ENCODE results near the gene NOS2. TPM values are rescaled to one million over a fixed set of nuclear protein-coding genes. Genes with fewer than 3 reads are reported as not detected.
"Not testable (repeated sequence)": the region's sequence is repeated elsewhere in the genome, so short reads cannot be mapped to it uniquely, and the experiment has no call there.

NOS2 gene
- not detected for total RNA-seq

DNA sequence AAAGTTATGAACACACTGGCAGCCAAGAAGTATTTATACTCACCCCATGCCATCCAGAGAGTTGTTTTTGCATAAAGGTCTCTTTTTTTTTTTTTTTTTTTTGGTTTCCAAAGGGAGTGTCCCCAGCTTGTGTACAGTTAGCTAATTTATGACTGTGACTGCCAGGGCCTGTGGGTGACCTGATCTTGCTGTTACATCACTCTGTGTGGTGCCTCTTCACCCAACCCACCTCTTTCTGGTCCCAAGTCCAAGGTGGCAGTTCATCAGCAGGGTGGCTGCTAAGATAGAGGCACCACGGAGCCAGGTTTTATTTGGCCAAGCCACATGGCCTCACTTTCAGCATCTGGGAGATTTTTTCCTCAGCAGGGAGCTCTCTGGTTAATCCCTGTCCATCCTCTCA, at the start of gene NOS2:
TSS of gene NOS2 (minus strand) at position 8 of the 400 bp plus-strand sequence. CDS start 1,720 bp downstream, outside the sequence.
- H3K36me3 Mint-ChIP-seq = no peaks in the 10 kb centered on the region
- no peaks in the 10 kb centered on the region for H3K9me3 Mint-ChIP-seq
- ATAC-seq (no peak), DNase-seq (ENCODE audit: low spot score) (no peak)
- no peak within 1 kb of the TSS for H3K4me3 Mint-ChIP-seq
- no peak within 1 kb of the TSS for H3K27ac Mint-ChIP-seq
- H3K4me1 Mint-ChIP-seq (ENCODE audit: low read depth in 2 of 2) = peaks cover 5 to 6% of the 10 kb centered on the region in 2 donors
- peaks cover 17 to 25% of the 10 kb centered on the region in 2 donors for H3K27me3 Mint-ChIP-seq

DNA sequence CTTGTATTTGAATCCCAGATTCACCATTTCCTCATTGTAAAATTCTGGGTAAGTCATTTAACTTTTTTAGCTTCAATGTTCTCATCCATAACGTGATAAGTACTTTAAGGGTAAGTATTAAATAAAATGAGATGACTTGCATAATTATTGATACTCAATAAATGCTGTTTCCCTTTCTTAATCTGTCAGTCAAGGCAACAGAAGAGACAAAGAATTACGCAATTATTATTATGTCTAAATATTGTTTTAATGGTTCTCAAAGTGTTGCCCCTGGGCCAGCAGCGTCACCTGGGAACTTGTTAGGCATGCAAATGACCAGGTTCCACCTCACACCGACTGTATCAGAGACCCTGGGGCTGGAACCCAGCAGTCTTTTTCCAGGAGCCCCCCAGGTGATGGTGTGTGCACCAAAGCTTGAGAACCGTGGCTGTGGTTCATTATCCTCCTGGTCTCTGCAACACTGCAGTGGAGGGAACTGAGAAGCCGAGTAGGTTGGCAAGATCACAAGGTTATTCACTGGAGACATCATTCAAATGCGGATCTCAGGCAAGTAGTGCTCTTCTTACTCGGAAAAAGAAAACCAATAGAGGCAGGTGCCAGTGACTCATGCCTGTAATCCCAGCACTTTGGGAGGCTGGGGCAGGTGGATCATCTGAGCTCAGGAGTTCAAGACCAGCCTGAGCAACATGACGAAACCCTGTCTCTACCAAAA, 49.3 kb upstream of the NOS2 start:
- Mint-ChIP-seq H3K36me3 (no peaks in the 10 kb centered on the region), H3K4me1 (ENCODE audit: low read depth in 2 of 2) (peaks cover 20 to 23% of the 10 kb centered on the region in 2 donors), H3K27me3 (peaks cover 8 to 11% of the 10 kb centered on the region in 2 donors), H3K4me3 (no peak overlapping the region), H3K27ac (no peak overlapping the region), H3K9me3 (no peaks in the 10 kb centered on the region)
- ATAC-seq (no peak), DNase-seq (ENCODE audit: low spot score) (no peak)

DNA sequence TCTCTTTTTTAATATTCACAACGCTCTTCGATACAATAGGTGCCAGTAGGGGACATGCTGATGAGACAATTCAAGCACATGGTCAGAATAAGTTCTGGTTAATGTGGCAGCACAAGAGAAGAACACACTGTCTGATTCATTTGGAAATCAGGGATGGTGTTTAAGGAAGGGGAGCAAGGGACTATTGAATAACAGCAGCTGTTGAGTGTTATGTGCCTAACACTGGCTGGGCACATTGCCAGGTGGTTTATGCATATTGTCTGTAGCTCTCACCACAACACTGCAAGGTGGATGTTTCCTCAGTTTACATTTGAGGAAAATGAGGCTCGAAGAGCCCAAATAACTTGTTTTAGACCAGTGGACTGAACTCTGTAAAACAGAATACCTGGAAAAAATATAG, 48.6 kb upstream of the NOS2 start:
- Mint-ChIP-seq H3K4me3 (no peak overlapping the region), H3K9me3 (no peaks in the 10 kb centered on the region), H3K27ac (no peak overlapping the region), H3K27me3 (peaks cover 1 to 8% of the 10 kb centered on the region in 2 donors), H3K4me1 (ENCODE audit: low read depth in 2 of 2) (peaks cover 20 to 23% of the 10 kb centered on the region in 2 donors), H3K36me3 (no peaks in the 10 kb centered on the region)
- DNase-seq (ENCODE audit: low spot score) = no peak
- ATAC-seq = no peak

DNA sequence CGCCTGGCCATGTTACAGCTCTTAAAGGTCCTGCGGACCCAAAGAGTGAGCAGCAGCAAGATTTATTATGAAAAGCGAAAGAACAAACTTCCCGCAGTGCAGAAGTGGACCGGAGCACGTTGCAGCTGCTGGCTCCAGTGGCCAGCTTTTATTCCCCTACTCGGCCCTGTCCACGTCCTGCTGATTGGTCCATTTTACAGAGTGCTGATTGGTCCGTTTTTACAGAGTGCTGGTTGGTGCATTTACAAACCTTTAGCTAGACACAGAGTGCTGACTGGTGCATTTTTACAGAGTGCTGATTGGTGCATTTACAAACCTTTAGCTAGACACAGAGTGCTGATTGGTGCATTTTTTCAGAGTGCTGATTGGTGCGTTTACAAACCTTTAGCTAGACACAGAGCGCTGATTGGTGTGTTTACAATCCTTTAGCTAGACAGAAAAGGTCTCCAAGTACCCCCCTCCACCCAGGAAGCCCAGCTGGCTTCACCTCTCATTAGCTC, 46.5 kb upstream of the NOS2 start:
- not testable (repeated sequence) for H3K36me3 Mint-ChIP-seq; H3K9me3 Mint-ChIP-seq; H3K27me3 Mint-ChIP-seq; DNase-seq (ENCODE audit: low spot score)
- Mint-ChIP-seq H3K4me3 (peak overlapping the region; percentile 84), H3K27ac (peak overlapping the region; percentile 57 to 66), H3K4me1 (ENCODE audit: low read depth in 2 of 2) (peaks cover 20 to 23% of the 10 kb centered on the region in 2 donors)
- peak in 1 of 2 donors; percentile 49 for ATAC-seq

DNA sequence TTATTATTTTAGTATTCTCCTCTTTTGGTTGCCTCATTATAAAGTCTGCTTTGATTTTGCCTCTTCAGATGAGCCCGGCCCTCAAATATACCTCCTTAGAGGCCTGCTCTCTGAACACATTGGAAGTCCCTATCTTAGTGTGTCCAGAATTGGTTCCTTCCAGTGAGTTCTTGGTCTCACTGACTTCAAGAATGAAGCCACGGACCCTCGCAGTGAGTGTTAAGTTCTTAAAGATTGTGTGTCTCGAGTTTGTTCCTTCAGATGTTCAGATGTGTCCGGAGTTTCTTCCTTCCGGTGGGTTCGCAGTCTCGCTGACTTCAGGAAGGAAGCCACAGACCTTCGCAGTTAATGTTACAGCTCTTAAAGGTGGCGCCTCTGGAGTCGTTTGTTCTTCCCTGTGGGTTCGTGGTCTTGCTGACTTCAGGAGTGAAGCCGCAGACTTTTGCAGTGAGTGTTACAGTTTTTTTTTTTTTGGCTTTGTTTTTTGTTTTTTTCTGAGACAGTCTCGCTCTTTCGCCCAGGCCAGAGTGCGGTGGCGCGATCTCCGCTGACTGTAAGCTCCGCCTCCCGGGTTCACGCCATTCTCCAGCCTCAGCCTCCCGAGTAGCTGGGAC, 45.8 kb upstream of the NOS2 start:
- peak; percentile 75 for DNase-seq (ENCODE audit: low spot score)
- peak; percentile 53 to 86 for ATAC-seq
- Mint-ChIP-seq H3K9me3 (no peaks in the 10 kb centered on the region), H3K4me1 (ENCODE audit: low read depth in 2 of 2) (peaks cover 20 to 23% of the 10 kb centered on the region in 2 donors), H3K27me3 (peaks cover 0 to 4% of the 10 kb centered on the region in 2 donors), H3K4me3 (peak overlapping the region; percentile 84), H3K36me3 (no peaks in the 10 kb centered on the region), H3K27ac (peak overlapping the region; percentile 57 to 66)

DNA sequence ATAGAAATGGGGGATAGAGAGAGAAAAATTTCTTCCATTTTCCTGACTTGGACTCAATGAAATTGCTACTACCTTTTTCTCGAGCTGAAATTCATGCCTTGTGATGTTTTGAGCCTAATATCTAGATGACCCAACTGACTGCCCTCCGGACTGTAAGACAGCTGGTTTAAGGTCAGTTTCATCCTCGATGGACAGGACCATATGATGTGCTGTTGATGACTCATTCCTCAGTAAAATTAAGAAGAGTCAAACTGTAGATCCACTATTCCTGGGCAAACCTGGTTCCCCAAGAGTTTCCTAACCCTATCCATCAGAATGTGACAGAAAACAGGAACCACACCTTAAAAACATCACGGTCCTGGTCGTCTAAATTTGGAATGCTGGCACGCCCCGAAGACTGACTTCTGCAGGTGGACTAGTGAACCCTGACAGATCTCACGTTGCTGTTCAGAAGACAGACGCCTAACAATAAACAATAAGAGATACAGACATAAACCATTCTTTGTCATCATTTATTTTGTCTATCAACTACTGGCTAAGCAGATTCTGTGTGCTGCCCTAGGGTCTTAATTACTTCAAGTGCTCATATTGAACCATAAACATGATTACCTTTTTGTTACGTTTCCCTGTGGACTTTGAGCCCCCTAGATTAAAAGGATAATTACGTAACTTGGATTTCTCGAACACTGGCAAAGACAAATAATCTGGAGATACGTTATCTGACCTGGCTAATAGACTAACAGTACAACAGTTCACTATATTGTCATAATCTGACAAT, 45.1 kb upstream of the NOS2 start:
- no peak for ATAC-seq
- Mint-ChIP-seq H3K36me3 (no peaks in the 10 kb centered on the region), H3K27ac (peak overlapping the region; percentile 57 to 66), H3K9me3 (no peaks in the 10 kb centered on the region), H3K4me3 (no peak overlapping the region), H3K4me1 (ENCODE audit: low read depth in 2 of 2) (peaks cover 20 to 23% of the 10 kb centered on the region in 2 donors), H3K27me3 (peaks cover 0 to 4% of the 10 kb centered on the region in 2 donors)
- DNase-seq (ENCODE audit: low spot score) = no peak

DNA sequence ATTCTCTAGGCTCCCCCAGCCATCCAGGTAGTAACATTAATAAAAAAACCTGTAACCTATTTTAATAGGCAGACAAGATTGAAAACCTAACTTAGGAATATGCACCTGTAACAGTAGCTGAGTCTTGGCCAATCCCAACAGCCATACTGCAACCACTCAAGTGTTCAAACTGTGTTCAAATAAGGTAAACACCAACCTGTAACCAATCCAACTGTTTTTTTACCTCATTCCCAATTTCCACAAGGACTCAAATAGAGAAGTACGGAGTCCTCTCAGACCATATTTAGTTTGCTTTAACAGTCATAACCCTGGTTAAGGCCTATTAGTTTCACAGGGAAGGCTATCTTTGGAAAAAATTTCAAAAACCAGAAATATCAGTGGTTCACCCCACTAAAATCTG, 40.4 kb upstream of the NOS2 start:
- Mint-ChIP-seq H3K4me1 (ENCODE audit: low read depth in 2 of 2) (peaks cover 4 to 5% of the 10 kb centered on the region in 2 donors), H3K36me3 (no peaks in the 10 kb centered on the region), H3K27me3 (no peaks in the 10 kb centered on the region), H3K9me3 (no peaks in the 10 kb centered on the region), H3K4me3 (no peak overlapping the region), H3K27ac (no peak overlapping the region)
- no peak for DNase-seq (ENCODE audit: low spot score)
- no peak for ATAC-seq

DNA sequence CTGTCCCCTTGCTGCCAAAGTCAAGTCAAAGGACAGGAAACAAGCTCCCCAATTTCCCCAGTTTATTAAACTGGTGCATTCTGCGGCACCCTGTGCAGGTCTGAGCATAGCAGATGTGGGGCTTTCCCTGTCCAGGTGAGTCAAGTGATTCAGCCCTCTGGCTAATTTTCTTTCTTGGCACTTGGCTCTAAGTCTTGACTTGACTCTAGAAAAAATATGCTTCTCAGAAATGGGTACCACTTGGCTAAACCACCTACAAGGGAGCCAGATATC, 40.0 kb upstream of the NOS2 start:
- H3K4me1 Mint-ChIP-seq (ENCODE audit: low read depth in 2 of 2); ATAC-seq; H3K4me3 Mint-ChIP-seq; H3K36me3 Mint-ChIP-seq; H3K27ac Mint-ChIP-seq; DNase-seq (ENCODE audit: low spot score); H3K9me3 Mint-ChIP-seq; H3K27me3 Mint-ChIP-seq: not testable (repeated sequence)

DNA sequence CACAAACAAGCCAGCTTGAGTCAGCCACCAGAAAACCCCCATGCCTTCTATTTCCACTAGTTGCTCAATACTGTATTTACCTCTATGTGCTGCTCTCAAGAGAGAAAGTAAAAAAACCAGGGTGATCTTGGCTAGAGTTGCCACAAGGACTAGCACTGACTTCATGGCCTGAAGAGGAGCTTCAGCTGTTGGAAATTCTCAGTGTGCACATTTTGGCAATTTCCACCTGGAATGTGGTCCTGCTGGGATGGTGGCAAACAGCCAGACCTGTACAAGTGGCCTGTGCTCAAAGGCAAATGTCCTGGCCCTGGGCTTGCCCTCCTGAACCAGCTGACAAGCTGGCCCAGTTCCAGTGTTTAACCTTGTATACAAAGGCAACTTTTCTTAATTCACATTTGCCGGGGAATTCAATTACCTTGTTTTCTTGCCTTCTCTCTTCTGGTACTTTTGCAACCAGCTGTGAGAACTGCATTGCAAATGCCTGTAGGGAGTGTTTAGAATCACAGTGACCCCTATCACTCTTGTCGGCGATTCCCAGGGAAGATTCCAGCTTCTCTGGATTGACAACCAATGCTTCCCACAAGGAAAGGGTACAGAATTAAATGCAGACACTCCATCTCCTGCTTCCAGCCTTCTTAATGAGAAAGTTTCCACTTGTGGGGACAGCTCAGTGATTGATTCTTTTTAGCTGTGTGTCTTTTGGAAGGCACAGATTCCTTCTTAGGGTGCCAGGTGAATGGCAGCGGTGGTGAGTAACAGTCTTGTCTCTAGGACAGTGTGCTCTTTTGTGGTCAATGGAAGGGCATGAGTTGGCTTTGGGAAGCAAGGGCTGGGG, 39.5 kb upstream of the NOS2 start:
- H3K4me1 Mint-ChIP-seq (ENCODE audit: low read depth in 2 of 2); H3K27me3 Mint-ChIP-seq; H3K27ac Mint-ChIP-seq; H3K36me3 Mint-ChIP-seq; DNase-seq (ENCODE audit: low spot score); H3K4me3 Mint-ChIP-seq; H3K9me3 Mint-ChIP-seq; ATAC-seq: not testable (repeated sequence)

DNA sequence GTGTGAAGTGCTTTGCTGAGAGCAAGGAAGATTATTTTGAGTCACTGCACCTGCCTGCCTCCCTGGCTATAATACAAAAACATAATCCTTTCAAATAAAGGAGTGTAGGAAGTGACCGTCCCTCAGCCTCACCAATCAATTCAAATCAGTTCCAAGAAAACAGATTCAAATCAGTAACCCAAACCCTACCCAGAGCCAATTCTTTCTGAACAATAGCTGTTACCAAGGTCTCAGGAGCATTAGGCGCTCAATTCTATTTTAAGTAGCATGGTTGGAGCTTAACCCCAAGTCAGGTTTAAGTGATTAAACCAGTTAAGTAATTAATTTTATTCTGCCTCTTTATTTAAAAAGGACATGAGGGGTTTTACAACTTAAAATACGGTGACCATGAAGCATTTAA, 38.3 kb upstream of the NOS2 start:
- not testable (repeated sequence) for ATAC-seq; DNase-seq (ENCODE audit: low spot score)

DNA sequence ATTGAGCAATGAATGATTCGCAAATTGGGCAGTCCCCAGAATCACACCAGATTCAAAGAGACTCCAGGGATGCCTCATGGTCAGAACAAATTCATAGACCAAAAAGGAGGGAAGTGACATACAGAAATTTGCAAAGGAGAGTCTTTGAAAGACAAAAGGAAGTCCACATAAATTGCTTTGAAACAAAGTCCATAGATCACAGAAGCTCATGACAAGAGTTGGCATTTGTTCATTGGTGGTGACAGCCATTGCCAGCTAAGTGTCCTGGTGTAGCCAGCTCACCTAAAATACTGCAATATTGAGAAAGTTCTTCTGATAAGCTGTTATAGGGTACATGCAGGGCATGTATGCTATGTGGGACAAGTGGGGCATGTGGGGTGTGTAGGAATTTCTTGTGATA, 37.4 kb upstream of the NOS2 start:
- not testable (repeated sequence) for H3K4me1 Mint-ChIP-seq (ENCODE audit: low read depth in 2 of 2); H3K27ac Mint-ChIP-seq; H3K4me3 Mint-ChIP-seq

More for the DNA sequence above, 38.3 kb upstream of the NOS2 start:
- not testable (repeated sequence) for H3K27me3 Mint-ChIP-seq; H3K4me1 Mint-ChIP-seq (ENCODE audit: low read depth in 2 of 2); H3K9me3 Mint-ChIP-seq; H3K4me3 Mint-ChIP-seq; H3K27ac Mint-ChIP-seq; H3K36me3 Mint-ChIP-seq

DNA sequence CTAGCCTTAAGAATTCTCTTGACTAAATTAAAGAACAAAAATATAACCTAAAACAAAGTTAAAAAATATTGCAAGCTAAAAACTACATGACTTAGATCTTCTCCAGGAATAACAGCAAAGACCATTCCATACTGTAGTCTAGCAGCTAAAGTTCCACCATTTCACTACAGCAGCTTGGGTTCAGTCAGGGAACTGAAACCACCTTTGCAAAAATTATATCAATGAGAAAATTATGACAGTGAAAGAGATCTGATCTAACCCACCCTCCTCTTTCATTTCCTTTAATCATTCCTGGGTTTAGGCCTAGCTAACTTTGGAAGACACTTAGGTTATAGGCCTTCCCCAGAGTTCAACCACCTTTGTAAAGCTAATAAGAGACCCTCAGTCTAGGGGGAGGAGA, 36.3 kb upstream of the NOS2 start:
- Mint-ChIP-seq H3K27me3 (no peaks in the 10 kb centered on the region), H3K4me3 (no peak overlapping the region), H3K4me1 (ENCODE audit: low read depth in 2 of 2) (no peaks in the 10 kb centered on the region), H3K27ac (no peak overlapping the region), H3K9me3 (no peaks in the 10 kb centered on the region), H3K36me3 (peaks cover 4% of the 10 kb centered on the region)
- DNase-seq (ENCODE audit: low spot score) = no peak
- ATAC-seq = no peak

More for the DNA sequence above, 37.4 kb upstream of the NOS2 start:
- not testable (repeated sequence) for H3K9me3 Mint-ChIP-seq; DNase-seq (ENCODE audit: low spot score); H3K27me3 Mint-ChIP-seq; ATAC-seq; H3K36me3 Mint-ChIP-seq

DNA sequence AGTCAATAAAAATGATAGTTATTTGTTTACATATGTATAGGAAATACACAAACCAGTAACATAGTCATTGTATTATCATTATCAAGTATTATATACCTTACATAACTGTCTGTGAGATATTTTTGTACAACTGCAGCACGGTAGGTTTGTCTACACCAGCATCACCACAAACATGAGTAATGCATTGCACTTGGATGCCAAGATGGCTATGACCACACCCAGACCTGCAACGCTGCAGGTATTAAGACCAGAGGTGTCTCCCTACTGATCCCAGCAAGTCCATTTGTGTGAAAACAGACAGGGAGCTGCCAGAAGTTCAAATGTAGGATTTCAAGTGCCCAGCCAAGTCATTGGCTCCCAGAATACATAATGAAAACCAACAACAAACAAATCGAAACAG, 34.2 kb upstream of the NOS2 start:
- Mint-ChIP-seq H3K36me3 (peaks cover 4% of the 10 kb centered on the region), H3K27me3 (no peaks in the 10 kb centered on the region), H3K9me3 (no peaks in the 10 kb centered on the region), H3K4me1 (ENCODE audit: low read depth in 2 of 2) (no peaks in the 10 kb centered on the region), H3K27ac (no peak overlapping the region), H3K4me3 (no peak overlapping the region)
- DNase-seq (ENCODE audit: low spot score) (no peak), ATAC-seq (no peak)
